ENCODE data around the gene SNX9.
"Not testable (repeated sequence)": the region's sequence is repeated elsewhere in the genome, so short reads cannot be mapped to it uniquely, and the experiment has no call there.

The SNX9 gene

DNA sequence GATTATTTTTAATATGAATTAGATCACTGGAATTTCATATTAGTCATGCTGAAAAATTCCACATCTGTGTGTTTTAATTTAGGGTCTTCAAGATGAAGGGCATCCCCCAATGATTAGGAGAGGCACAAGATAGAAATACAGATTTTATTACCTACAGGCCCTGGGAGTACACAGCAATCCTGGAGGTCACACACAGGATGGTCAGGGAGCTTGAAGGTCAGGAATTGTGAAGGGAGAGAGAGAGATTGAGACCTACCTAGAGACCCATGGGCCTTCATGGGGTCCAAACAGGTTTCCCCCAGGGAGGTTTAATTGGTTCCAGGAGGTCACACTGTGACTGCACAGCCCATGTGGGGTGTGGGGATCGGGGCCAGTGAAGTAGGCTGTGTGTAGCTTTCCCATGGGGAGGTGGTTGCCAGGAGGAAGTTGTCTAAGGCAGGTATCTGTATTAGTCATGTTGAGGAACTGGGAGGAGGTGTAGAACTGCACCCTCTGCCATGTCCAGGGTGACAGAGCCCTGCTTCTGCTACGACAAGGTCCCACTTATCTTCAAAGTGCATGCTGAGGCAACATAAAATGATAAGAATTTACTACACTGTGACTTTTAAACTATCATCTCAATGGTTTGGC lies 18.3 kb downstream of the SNX9 start:
- Histone ChIP-seq H3K27me3 (replicated peaks; ENCODE audit: control insufficient read depth, insufficient read depth, low read length, poor library complexity, severe bottlenecking) (no peaks in the 10 kb centered on the region), H3K4me3 (ENCODE audit: insufficient read depth, low read depth, low read length, poor library complexity, severe bottlenecking) (no peak overlapping the region), H3K9me3 (ENCODE audit: control insufficient read depth, low read length) (no peaks in the 10 kb centered on the region), H3K4me1 (ENCODE audit: control insufficient read depth, insufficient read depth, low read length, poor library complexity, severe bottlenecking) (no peaks in the 10 kb centered on the region), H3K27ac (ENCODE audit: insufficient read depth, low read length, poor library complexity, severe bottlenecking) (no peak overlapping the region), H3K36me3 (ENCODE audit: control insufficient read depth, insufficient read depth, low read length) (no peaks in the 10 kb centered on the region)
- no peak for DNase-seq

DNA sequence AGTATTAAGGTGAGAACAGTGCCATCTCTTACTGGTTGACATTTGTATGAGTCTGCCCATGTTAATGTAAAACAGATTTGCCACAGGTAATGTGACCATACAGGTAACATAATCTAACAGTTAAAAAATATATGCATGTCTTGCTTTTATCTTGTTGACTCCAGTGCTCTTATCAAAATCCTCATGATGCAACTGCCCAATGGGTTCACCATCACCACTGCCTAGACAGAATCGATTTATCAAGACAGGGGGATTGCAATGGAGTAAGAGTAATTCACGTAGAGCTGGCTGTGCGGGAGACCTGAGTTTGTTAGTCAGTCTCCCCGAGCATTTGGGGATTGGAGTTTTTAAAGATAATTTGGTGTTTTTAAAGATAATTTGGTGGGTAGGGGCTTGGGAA lies 19.2 kb downstream of the SNX9 start:
- no peak for DNase-seq
- Histone ChIP-seq H3K27ac (ENCODE audit: insufficient read depth, low read length, poor library complexity, severe bottlenecking) (no peak overlapping the region), H3K27me3 (replicated peaks; ENCODE audit: control insufficient read depth, insufficient read depth, low read length, poor library complexity, severe bottlenecking) (no peaks in the 10 kb centered on the region), H3K9me3 (ENCODE audit: control insufficient read depth, low read length) (no peaks in the 10 kb centered on the region), H3K4me3 (ENCODE audit: insufficient read depth, low read depth, low read length, poor library complexity, severe bottlenecking) (no peak overlapping the region), H3K36me3 (ENCODE audit: control insufficient read depth, insufficient read depth, low read length) (no peaks in the 10 kb centered on the region), H3K4me1 (ENCODE audit: control insufficient read depth, insufficient read depth, low read length, poor library complexity, severe bottlenecking) (no peaks in the 10 kb centered on the region)

DNA sequence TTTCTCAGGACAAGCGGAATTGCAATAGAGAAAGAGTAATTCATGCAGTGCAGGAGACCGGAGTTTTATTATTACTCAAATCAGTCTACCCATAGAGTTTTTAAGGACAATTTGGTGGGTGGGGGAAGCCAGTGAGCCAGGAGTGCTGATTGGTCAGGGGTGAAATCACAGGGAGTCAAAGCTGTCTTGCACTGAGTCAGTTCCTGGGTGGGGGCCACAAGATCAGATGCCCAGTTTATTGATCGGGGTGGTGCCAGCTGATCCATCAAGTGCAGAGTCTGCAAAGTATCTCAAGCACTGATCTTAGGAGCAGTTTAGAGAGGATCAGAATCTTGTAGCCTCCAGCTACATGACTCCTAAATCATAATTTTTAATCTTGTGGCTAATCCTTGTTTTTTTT lies 21.1 kb downstream of the SNX9 start:
- H3K4me1 ChIP-seq (ENCODE audit: control insufficient read depth, insufficient read depth, low read length, poor library complexity, severe bottlenecking); H3K9me3 ChIP-seq (ENCODE audit: control insufficient read depth, low read length); H3K36me3 ChIP-seq (ENCODE audit: control insufficient read depth, insufficient read depth, low read length); H3K27ac ChIP-seq (ENCODE audit: insufficient read depth, low read length, poor library complexity, severe bottlenecking); DNase-seq; H3K4me3 ChIP-seq (ENCODE audit: insufficient read depth, low read depth, low read length, poor library complexity, severe bottlenecking); H3K27me3 ChIP-seq (replicated peaks; ENCODE audit: control insufficient read depth, insufficient read depth, low read length, poor library complexity, severe bottlenecking): not testable (repeated sequence)

DNA sequence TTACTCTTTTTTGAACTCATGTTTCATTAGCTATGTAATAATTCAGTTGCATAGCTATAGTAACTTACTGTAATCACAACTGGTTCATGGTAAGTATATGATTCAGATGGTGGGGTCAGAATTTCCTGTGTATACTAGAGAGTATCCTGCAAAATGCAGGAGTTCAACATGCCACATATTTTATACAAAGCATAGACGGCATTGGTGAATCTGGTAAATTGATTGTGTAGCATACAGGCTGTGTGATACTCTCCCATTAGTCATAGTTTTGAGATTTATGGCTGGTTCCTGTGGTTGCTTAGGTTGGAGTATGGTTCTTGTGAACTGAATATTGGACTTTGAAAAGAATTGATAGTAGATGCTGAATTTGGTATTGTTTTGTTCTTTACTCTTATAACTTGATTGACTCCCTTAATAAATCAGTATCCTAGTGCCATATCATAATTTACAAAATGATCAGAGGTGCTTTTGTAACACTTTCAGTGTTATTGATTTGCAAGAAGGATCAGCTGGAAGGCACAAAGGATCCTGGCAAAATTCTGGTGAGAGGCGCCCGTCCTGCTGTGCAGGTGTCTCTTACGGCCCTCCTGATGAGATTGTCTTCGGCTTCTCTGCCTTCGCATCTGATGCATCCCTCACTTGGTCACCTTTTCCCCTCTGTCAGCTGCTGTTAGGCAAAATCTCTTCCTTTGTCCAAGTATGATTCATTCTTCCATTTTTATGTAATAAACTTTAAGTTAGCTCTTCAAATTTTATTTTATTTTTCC lies 22.6 kb downstream of the SNX9 start:
- no peaks in the 10 kb centered on the region for H3K27me3 ChIP-seq (replicated peaks; ENCODE audit: control insufficient read depth, insufficient read depth, low read length, poor library complexity, severe bottlenecking)
- H3K36me3 ChIP-seq (ENCODE audit: control insufficient read depth, insufficient read depth, low read length), result no peaks in the 10 kb centered on the region
- H3K27ac ChIP-seq (ENCODE audit: insufficient read depth, low read length, poor library complexity, severe bottlenecking), result no peak overlapping the region
- no peak overlapping the region for H3K4me3 ChIP-seq (ENCODE audit: insufficient read depth, low read depth, low read length, poor library complexity, severe bottlenecking)
- no peak for DNase-seq
- H3K9me3 ChIP-seq (ENCODE audit: control insufficient read depth, low read length), result no peaks in the 10 kb centered on the region
- H3K4me1 ChIP-seq (ENCODE audit: control insufficient read depth, insufficient read depth, low read length, poor library complexity, severe bottlenecking), result no peaks in the 10 kb centered on the region

DNA sequence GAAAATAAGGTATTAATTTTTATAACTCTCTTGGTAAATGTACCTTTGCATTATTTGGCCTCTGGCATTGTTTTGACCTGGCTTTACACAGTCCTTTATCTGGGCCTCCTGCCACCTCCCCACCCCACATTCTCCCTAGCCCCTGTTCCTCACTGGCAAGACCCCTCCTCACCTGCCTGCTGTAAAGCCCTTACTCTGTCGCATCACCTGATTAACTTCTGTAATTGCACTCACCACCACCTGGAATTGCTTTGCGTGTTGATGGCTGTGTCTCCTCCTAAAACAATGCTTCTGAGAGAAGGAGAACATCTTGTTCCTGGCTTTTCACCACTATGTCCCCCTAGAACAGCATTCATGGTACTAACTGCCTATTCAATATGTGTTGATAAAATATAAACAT lies 24.8 kb downstream of the SNX9 start:
- no peaks in the 10 kb centered on the region for H3K4me1 ChIP-seq (ENCODE audit: control insufficient read depth, insufficient read depth, low read length, poor library complexity, severe bottlenecking)
- no peak for DNase-seq

DNA sequence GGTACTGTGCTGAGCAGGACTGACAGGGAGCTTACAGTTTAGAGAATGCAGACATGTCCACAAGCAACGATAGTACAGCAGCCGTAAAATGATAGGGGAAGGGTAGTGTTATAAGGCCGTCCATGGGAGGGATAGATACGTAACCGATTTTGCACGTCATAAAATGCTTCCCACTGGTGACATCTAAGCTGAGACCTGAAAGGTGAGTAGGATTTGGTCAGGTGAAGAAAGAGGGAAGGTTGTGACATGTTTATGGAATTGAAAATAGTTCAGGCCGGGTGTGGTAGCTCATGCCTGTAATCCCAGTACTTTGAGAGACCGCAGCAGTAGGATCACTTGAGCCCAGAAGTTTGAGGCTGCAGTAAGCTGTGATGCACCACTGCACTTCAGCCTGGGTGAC lies 25.6 kb downstream of the SNX9 start:
- no peak for DNase-seq
- H3K4me3 ChIP-seq (ENCODE audit: insufficient read depth, low read depth, low read length, poor library complexity, severe bottlenecking), result no peak overlapping the region
- no peaks in the 10 kb centered on the region for H3K4me1 ChIP-seq (ENCODE audit: control insufficient read depth, insufficient read depth, low read length, poor library complexity, severe bottlenecking)
- H3K27me3 ChIP-seq (replicated peaks; ENCODE audit: control insufficient read depth, insufficient read depth, low read length, poor library complexity, severe bottlenecking), result no peaks in the 10 kb centered on the region
- H3K27ac ChIP-seq (ENCODE audit: insufficient read depth, low read length, poor library complexity, severe bottlenecking), result no peak overlapping the region
- no peaks in the 10 kb centered on the region for H3K36me3 ChIP-seq (ENCODE audit: control insufficient read depth, insufficient read depth, low read length)
- H3K9me3 ChIP-seq (ENCODE audit: control insufficient read depth, low read length), result peaks cover 6% of the 10 kb centered on the region

More for the DNA sequence above, 24.8 kb downstream of the SNX9 start:
- H3K9me3 ChIP-seq (ENCODE audit: control insufficient read depth, low read length), result peaks cover 1% of the 10 kb centered on the region
- H3K4me3 ChIP-seq (ENCODE audit: insufficient read depth, low read depth, low read length, poor library complexity, severe bottlenecking), result no peak overlapping the region
- no peaks in the 10 kb centered on the region for H3K36me3 ChIP-seq (ENCODE audit: control insufficient read depth, insufficient read depth, low read length)
- no peaks in the 10 kb centered on the region for H3K27me3 ChIP-seq (replicated peaks; ENCODE audit: control insufficient read depth, insufficient read depth, low read length, poor library complexity, severe bottlenecking)
- no peak overlapping the region for H3K27ac ChIP-seq (ENCODE audit: insufficient read depth, low read length, poor library complexity, severe bottlenecking)

DNA sequence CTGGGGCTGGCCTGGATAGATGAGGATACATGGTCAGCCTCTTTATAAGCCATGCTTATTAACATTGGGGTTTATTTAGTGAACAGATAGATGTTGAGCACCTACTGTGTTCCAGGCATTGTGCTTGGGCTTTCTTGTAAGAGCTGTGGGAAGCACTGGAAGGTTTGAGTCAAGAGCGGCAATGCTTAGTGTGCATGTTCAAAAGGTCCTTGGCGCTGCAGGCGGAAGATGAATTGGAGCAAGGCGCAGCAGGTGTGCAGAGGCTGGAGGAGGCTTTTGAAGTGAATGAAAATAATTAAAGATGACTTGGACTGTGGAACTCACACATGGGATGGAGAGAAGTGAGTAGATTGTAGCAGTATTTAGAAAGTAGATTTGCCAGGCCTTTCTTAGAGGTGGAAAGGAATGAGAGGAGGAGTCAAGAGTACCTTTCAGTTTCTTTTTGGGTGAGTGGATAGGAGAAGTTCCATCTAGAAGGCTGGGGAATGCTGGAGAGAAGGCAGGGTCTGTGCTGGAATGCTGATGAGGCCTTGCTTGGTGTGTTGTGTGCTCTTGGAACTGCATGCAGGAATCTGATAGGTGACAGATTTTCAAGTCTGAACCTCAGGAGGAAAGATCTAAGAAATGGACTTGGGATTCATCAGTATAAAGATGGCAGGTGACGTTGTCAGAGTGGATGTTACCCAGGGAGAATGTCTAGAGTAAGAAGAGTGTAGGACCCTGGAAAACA lies 26.4 kb downstream of the SNX9 start:
- no peaks in the 10 kb centered on the region for H3K27me3 ChIP-seq (replicated peaks; ENCODE audit: control insufficient read depth, insufficient read depth, low read length, poor library complexity, severe bottlenecking)
- H3K4me3 ChIP-seq (ENCODE audit: insufficient read depth, low read depth, low read length, poor library complexity, severe bottlenecking), result no peak overlapping the region
- DNase-seq, result no peak
- H3K4me1 ChIP-seq (ENCODE audit: control insufficient read depth, insufficient read depth, low read length, poor library complexity, severe bottlenecking), result no peaks in the 10 kb centered on the region
- peaks cover 6% of the 10 kb centered on the region for H3K9me3 ChIP-seq (ENCODE audit: control insufficient read depth, low read length)
- H3K27ac ChIP-seq (ENCODE audit: insufficient read depth, low read length, poor library complexity, severe bottlenecking), result no peak overlapping the region
- no peaks in the 10 kb centered on the region for H3K36me3 ChIP-seq (ENCODE audit: control insufficient read depth, insufficient read depth, low read length)

DNA sequence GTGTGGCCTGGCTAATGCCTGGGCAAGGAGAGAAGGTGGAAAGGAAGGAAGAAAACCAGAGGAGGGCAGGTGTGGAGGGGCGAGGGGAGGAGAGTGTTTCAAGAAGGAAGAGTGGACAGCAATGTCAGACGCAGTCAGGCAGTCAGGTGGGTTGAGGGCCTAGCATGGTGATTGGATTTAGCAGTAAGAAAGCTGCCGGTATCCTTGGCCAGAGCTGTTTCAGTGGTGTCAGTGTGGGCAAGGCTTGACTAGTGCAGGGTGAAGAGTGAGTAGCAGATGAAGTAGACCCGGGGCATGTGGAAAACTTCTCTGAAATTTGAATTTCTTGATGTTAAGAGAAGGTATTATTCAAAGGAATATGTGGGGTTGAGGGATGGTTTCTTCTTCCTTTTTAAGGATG lies 27.0 kb downstream of the SNX9 start:
- H3K9me3 ChIP-seq (ENCODE audit: control insufficient read depth, low read length), result peaks cover 6% of the 10 kb centered on the region
- DNase-seq, result no peak
- no peaks in the 10 kb centered on the region for H3K4me1 ChIP-seq (ENCODE audit: control insufficient read depth, insufficient read depth, low read length, poor library complexity, severe bottlenecking)
- H3K27ac ChIP-seq (ENCODE audit: insufficient read depth, low read length, poor library complexity, severe bottlenecking), result no peak overlapping the region
- no peak overlapping the region for H3K4me3 ChIP-seq (ENCODE audit: insufficient read depth, low read depth, low read length, poor library complexity, severe bottlenecking)
- no peaks in the 10 kb centered on the region for H3K36me3 ChIP-seq (ENCODE audit: control insufficient read depth, insufficient read depth, low read length)
- H3K27me3 ChIP-seq (replicated peaks; ENCODE audit: control insufficient read depth, insufficient read depth, low read length, poor library complexity, severe bottlenecking), result no peaks in the 10 kb centered on the region

DNA sequence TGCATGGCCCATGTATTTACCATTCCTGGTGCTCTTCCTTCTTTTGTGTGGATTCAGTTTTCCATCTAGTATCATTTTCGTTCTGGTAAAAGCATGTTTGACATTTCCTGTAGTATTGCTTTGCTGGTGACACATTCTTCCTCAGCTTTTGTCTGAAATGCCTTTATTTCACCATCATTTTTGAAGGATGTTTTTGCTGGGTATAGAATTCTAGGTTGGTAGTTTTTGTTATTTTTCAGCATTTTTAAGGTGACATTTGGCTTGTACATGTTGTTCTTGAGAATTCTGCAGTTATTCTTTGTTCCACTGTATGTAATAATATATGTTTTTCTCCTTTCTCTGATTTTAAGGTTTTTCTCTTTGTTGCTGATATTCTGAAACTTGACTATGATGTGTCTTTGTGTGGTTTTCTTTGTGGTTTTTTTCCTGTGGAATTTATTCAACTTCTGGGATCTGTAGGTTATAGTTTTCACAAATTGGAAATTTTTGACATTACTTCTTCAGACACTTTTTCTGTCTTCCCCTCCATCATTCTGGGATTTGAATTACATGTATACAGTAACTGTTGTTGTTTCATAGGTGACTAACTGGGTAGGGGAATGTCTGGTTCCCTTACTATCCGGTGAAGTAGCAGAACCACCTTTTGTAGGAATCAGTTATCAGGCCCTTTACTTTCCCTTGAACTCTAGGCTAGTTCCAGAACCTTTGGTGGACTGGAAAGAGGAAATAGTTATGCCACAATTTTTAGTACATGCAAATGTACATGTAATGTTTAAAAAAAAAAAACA lies 30.2 kb downstream of the SNX9 start:
- no peaks in the 10 kb centered on the region for H3K27me3 ChIP-seq (replicated peaks; ENCODE audit: control insufficient read depth, insufficient read depth, low read length, poor library complexity, severe bottlenecking)
- no peak for DNase-seq
- no peak overlapping the region for H3K27ac ChIP-seq (ENCODE audit: insufficient read depth, low read length, poor library complexity, severe bottlenecking)
- no peaks in the 10 kb centered on the region for H3K4me1 ChIP-seq (ENCODE audit: control insufficient read depth, insufficient read depth, low read length, poor library complexity, severe bottlenecking)
- no peak overlapping the region for H3K4me3 ChIP-seq (ENCODE audit: insufficient read depth, low read depth, low read length, poor library complexity, severe bottlenecking)
- H3K9me3 ChIP-seq (ENCODE audit: control insufficient read depth, low read length), result peaks cover 6% of the 10 kb centered on the region
- H3K36me3 ChIP-seq (ENCODE audit: control insufficient read depth, insufficient read depth, low read length), result no peaks in the 10 kb centered on the region

Measured in effector memory CD4-positive, alpha-beta T cell (primary cell).